ENCODE measurements around the gene NOL8.

NOL8 gene

GRCh38 chr9:92312887-92313623, 12.1 kb downstream of the NOL8 start:
- DNase-seq (ENCODE audit: low read depth), result no peak

GRCh38 chr9:92310562-92310961, 14.6 kb downstream of the NOL8 start:
- no peak for DNase-seq (ENCODE audit: low read depth)

GRCh38 chr9:92308893-92309292, 16.3 kb downstream of the NOL8 start:
- no peak for DNase-seq (ENCODE audit: low read depth)

- DNase-seq (ENCODE audit: low read depth), result no peak
Measured at GRCh38 chr9:92300936-92301335, 24.2 kb downstream of the NOL8 start.

- no peak for DNase-seq (ENCODE audit: low read depth)
Measured at GRCh38 chr9:92299116-92299515, 26.0 kb downstream of the NOL8 start.

- no peak for DNase-seq (ENCODE audit: low read depth)
Measured at GRCh38 chr9:92298036-92298435, 27.1 kb downstream of the NOL8 start.

GRCh38 chr9:92297611-92298010, 27.5 kb downstream of the NOL8 start:
- no peak for DNase-seq (ENCODE audit: low read depth)

- no peak for DNase-seq (ENCODE audit: low read depth)
Measured at GRCh38 chr9:92295827-92296258, 29.3 kb downstream of the NOL8 start.

GRCh38 chr9:92295240-92295790, 29.8 kb downstream of the NOL8 start:
- no peak for DNase-seq (ENCODE audit: low read depth)

GRCh38 chr9:92294297-92294676, 30.9 kb downstream of the NOL8 start:
- DNase-seq (ENCODE audit: low read depth), result no peak

GRCh38 chr9:92293452-92294296, 31.5 kb downstream of the NOL8 start, which contains the start of gene IARS1:
IARS1 (minus strand) TSS chr9:92293697; CDS start chr9:92289419, 4,278 bp downstream.
- DNase-seq (ENCODE audit: low read depth), result peak; percentile 100

GRCh38 chr9:92293075-92293354, 32.1 kb downstream of the NOL8 start:
- DNase-seq (ENCODE audit: low read depth), result no peak

GRCh38 chr9:92292338-92293074, 32.6 kb downstream of the NOL8 start:
- no peak for DNase-seq (ENCODE audit: low read depth)

- DNase-seq (ENCODE audit: low read depth), result no peak
Measured at GRCh38 chr9:92291577-92291976, 33.6 kb downstream of the NOL8 start.

GRCh38 chr9:92290785-92291429, 34.2 kb downstream of the NOL8 start:
- no peak for DNase-seq (ENCODE audit: low read depth)

GRCh38 chr9:92289708-92290390, 35.3 kb downstream of the NOL8 start:
- DNase-seq (ENCODE audit: low read depth), result no peak

GRCh38 chr9:92279302-92279701, 45.8 kb downstream of the NOL8 start:
- no peak for DNase-seq (ENCODE audit: low read depth)

- no peak for DNase-seq (ENCODE audit: low read depth)
Measured at GRCh38 chr9:92278110-92278509, 47.0 kb downstream of the NOL8 start.

GRCh38 chr9:92276331-92277032, 48.7 kb downstream of the NOL8 start:
- no peak for DNase-seq (ENCODE audit: low read depth)

GRCh38 chr9:92275541-92275940, 49.6 kb downstream of the NOL8 start:
- DNase-seq (ENCODE audit: low read depth), result no peak

- no peak for DNase-seq (ENCODE audit: low read depth)
Measured at GRCh38 chr9:92270511-92270910, 54.6 kb downstream of the NOL8 start.
